H1 (cell line): ENCODE data around the gene ITPK1. TPM values are rescaled to one million over a fixed set of nuclear protein-coding genes. Genes with fewer than 3 reads are reported as not detected.

Experiments used
- HDAC2 ChIP-seq, 2 experiments: fragments of 300-600 bp in 1 of 2; sonication (generic) in 1 of 2; IDR thresholded peaks; 2 replicates each; pipeline ENCODE4 v1.6.1; 2011 to 2012; ENCODE audit warnings: low read depth in 2 of 2, low read length in 2 of 2, mild to moderate bottlenecking in 2 of 2, moderate library complexity in 2 of 2, borderline replicate concordance in 1 of 2, inconsistent platforms in 1 of 2
- RFX5 ChIP-seq: IDR thresholded peaks from 2 replicates; pipeline ENCODE4 v1.6.1; 2011; ENCODE audit warnings: low read depth, low read length, improper control_type of control experiment, borderline replicate concordance
- polyA plus RNA-seq, 7 experiments: library from polyadenylated mRNA; depleted of rRNA in 3 of 7; stranded (reverse) in 5 of 7; unstranded in 2 of 7; fragments of >200 nt in 5 of 7; fragments of 200-250 nt in 2 of 7; gene quantifications; 1 replicate in 5 of 7; 2 replicates in 1 of 7; 4 replicates in 1 of 7; pipeline versions ENCODE4 v1.2.1 to v1.2.3, GENCODE V29; 2011 to 2013; ENCODE audit warnings: missing spikeins in 2 of 7, mixed read lengths in 2 of 7
- total RNA-seq: library from RNA; stranded (reverse); fragmentation: NEBNext Ultra II Directional; extraction: Animal tissue kit (Norgen Biotek cat#: 25700); gene quantifications from 2 replicates; pipeline ENCODE4 v1.2.1, GENCODE V29; 2021

ITPK1 gene
- total and polyA plus RNA-seq, 2 of the 8 experiments (the other 6 are each of a cell fraction or from before 2014, with no cell fraction given), result 108 to 143 TPM

DNA sequence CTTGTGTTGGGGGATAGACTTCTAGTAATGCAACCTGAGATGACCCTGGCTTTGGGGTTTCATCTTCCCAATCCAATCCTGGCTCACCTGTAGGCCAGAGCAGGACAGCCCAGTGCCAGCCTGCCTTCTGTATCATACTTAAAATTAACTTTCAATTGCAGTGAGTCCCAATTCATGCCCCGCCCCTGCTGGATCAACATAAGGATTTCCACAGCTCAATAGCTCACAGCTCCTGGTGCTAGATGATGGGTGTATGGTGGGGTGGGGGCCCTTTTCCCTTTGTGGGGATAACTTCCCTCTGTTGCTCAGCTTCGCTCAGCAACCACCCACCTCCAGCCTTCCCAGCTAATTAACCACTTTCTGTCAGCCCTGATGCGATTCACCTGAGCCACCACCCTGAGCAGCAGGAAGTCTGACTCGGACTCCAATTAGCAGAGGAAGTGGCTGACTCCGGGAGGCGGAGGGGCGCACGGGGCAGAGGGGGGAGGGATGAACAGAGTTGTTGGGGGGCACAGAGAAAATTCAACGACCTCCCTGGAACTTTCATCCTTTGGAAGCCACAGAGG is 217.1 kb downstream of the ITPK1 start (continued):
- TF ChIP-seq HDAC2 (IDR thresholded peaks at IDR 0.05; ENCODE audit: borderline replicate concordance in 1 of 2, low read depth in 2 of 2, low read length in 2 of 2), result no peak
- TF ChIP-seq RFX5, result no peak
